DMS53 treated with DMSO at 0.1 percent for 48 hours (cell line): ENCODE measurements around the gene SHH.

Experiments
- DNase-seq: peaks from one replicate; lab custom pipeline; 2025; ENCODE audit not compliant: unreplicated experiment; lab: John Stamatoyannopoulos, UW

SHH gene

DNA sequence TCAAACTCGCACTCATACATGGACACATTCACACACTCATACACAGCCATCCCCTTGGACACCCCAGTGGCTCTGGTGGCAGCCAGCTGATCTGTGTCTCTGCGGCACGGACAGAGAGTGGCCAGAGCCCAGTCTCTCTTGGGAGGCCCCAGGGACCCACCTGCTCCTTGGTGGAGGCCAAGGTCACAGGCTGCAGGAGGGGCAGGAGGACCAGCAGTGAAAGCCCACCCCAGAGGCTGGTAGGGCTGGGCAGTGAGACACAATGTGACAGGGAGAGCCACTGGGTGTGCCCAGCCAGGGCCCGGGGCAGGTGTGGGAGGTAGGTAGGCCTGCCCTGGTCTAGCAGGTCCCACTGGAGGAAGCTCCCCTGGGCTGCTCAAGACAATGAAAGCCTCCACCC lies 18.5 kb downstream of the SHH start:
- DNase-seq = no peak

DNA sequence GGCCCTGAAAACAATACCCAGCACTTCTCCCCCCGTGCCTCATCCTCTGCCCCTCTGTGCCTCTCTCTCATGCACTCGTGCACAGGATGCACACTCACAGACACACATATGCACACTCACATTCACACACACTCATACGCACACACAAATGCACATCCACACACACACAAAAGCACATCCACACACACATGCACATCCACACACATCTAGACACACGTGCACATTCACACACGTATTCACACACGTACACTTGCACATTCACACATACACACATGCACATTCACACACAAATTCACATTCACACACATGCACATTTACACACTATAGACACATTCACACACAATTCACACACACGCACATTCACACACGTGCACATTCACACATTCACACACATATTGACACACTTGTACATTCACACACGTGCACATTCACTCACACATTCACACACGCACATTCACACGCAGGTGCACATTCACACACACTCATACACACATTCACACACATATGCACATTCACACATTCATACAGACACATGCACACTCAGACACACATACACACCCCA lies 19.2 kb downstream of the SHH start:
- no peak for DNase-seq

DNA sequence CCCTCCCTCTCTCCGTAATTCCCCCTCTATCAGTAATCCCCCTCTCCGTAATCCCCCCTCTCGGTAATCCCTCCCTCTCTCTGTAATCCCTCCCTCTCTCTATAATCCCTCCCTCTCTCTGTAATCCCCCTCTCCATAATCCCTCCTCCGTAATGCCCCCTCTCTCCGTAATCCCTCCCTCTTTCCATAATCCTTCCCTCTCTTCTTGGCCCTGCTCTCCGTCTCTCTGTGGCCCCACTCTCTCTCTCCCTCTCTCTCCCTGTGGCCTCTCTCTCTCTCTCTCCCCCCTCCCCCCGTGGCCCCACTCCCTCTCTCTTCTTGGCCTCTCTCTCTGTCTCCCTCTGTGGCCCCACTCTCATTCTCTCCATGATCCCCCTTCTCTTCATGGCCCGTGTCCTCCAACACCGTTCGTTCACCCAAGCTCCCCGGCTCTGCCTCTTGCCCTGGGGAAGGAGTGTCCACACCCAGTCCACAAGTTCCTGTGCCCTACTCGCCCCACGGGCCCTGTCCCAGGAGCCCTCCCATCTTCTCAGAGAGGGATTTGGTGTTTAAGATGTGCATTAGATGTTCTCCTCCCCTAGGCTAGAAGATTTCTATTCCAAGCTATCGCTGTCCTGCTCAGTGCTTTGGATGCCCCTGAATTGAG lies 19.8 kb downstream of the SHH start:
- no peak for DNase-seq

DNA sequence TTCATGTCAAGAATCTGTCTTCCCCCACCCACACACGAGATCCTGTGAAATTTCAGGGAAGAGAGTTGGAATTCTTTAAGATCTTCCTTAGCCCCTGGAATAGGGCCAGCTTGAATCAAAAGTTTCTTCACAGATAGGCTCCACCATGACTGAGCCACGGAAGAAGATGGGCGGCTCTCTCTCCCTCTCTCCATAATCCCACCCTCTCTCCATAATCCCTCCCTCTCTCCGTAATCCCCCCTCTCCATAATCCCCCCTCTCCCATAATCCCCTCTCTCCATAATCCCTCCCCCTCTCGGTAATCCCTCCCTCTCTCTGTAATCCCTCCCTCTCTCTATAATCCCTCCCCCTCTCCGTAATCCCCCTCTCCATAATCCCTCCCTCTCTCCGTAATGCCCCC lies 20.4 kb downstream of the SHH start:
- DNase-seq = no peak

DNA sequence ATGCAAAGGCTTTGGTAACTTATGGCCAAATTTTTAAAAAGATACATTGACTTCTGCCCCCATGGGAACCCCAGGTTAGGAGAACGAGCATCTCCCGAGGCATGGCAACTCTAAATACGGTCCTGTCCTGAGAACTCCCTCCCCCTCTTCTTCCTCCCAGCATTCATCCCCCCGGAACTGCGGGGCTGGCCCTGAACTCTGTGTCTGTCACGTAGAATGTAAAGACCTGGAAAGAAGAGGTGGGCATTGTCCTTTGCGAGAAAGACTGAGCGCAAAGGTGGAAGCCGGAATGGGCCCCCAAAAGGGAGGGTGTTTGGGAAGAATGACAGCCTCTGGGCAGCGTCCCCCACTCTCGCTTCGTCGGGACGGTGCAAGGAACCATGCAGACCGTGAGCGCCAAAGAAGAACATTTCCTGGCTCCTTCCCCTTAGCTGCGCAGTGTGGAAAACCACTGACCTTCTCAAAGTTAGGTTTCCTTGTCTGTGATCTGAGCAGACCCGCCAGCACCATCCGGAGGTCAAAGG lies 21.0 kb downstream of the SHH start:
- no peak for DNase-seq

DNA sequence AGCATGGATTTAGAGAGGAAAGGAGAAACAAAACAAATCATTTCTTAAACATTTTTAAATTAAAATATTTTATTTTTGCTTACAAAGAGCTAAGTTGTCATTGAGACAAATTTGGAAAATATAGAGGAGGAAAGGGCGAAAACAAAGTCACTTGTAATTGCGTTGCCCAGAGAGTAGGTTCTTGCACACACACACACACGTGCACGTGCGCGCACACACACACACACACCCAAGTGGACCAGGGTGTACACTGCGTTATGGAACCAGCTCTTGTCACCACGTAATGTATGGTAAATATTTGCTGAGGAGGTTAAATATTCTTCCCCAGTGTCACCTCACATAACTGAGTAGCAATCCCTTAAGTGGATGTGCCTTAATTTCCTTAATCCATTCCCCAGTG lies 21.6 kb downstream of the SHH start:
- DNase-seq = no peak

DNA sequence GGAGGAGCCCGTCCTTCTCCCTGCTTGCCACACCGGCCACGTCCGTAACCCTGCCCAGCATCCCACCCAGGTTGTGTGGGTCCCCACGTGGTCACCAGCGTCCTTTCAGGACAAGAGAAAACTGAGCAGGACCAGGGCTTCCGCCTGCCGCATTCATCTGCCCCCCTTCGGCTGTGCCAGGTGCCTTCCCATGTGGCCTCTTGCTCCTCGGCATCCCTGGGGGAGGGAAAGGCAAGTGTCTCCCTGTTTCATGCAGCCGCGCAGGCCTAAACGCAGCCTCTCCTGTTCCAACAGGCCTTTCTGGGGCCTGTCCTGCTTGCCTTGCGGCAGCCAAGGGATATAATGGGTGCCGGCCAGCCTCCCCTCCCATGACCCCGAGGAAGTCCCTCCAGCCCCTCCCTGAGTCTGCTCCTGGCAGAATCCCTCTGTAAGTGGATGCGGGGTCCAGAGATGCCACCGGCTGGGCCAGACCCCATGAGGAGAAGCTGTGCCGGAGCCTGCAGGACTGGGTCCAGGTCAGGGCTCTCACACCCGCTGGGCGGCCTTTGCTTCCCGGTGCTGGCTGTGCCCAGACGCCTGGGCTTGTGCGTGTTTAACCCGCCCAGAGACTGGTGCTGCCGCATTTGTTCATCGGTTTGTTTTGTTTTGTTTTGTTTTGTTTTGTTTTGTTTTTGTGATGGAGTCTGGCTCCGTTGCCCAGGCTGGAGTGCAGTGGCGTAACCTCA lies 23.1 kb downstream of the SHH start:
- DNase-seq = no peak

DNA sequence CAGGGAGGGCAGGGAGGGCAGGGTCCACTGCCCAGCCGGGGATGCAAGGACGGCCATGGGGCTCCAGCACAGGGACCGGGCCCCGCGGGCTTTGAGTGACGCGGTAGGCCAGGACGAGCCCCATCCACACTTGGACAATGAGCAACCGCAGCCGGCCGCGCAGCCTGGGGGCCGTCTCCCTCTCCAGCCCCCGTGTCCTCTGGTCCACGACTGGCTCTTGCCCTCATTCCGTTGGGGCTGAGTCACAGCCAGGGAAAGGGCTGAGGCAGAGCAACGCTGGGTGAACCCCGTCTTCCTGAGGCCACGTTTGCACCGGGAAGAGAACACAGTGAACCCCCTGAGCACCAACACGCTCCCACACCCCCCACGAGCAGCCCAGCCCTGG lies 23.7 kb downstream of the SHH start:
- DNase-seq = no peak

DNA sequence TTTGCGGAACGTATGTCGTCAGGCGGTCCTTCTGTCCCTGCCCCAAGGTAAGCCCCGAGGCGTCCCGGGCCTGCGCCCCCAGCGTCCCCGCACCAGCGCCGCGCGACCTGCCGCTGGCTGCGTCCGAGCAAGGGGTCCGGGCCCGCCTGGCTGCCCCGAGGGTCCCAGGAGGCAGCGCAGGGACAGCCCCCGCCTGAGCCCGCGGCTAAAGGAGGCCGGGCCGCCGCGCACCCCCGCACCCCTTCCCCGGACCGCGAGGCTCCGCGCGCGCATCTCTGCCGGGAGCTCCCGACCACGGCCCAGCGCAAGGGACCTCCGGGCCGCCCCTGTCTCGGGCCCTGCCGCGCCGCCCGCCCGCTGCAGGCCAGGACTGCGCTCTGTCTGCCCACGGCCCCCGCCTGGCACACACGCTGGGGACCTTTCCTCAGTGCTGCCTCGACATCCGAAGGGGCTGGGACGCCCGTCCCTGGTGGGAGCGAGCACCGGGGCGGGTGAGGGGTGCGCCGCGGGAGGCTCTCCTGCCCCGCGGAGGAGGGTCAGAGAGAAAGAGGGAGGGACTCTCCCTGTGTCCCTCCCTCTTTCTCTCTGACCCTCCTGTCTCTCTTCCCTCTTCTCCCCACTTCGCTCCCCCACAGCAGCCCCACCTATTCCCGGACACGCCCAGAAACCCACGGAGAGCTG lies 25.0 kb downstream of the SHH start:
- DNase-seq = no peak

DNA sequence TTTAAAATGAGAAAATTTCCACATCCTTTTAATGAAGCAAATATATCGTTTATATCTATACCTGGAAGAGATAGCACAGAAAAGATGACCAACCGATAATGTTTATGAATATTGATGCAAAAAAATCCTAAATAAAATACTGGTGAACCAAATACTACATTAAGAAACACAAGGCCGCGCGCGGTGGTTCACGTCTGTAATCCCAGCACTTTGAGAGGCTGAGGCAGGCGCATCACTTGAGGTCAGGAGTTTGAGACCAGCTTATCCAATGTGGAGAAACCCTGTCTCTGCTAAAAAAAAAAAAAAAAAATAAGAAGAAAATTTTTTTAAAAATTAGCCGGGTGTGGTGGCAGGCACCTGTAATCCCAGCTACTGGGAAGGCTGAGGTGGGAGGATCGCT lies 25.8 kb downstream of the SHH start:
- no peak for DNase-seq

DNA sequence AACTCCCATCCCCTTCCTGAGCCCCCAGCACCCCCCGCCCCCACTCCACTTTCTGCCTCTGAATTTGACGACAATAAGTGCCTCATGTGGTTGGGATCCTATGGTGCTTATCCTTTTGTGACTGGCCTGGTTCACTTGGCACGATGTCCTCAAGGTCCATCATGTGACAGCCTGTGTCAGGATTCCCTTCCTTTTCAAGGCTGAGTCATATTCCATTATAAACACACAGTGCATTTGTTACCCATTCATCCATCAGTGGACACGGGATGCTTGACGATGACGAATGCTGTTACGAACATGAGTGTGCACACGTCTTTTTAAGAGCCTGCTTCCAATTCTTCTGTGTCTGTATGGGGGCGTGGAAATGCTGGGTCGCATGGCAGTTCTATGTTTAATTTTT lies 26.7 kb downstream of the SHH start:
- DNase-seq = no peak

DNA sequence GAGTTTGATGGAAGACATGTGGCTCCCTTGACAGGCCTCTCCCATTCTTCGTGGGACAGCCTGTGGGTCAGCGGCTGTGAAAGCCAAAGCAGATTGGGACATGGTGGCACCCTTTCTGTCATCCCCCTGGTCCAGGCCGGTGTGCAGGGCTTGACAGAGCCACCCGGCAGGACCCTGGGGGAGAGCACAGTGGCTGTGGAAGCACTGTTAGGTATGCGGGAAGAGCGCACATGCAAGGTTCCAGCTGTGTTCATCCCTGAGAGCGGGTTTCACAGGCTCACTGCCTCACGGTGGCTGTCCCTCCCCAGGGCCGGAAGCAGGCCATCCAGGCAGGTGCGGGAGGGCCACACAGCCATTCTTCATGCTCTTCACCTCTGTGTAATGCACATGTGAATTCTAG lies 29.8 kb downstream of the SHH start:
- DNase-seq = no peak

DNA sequence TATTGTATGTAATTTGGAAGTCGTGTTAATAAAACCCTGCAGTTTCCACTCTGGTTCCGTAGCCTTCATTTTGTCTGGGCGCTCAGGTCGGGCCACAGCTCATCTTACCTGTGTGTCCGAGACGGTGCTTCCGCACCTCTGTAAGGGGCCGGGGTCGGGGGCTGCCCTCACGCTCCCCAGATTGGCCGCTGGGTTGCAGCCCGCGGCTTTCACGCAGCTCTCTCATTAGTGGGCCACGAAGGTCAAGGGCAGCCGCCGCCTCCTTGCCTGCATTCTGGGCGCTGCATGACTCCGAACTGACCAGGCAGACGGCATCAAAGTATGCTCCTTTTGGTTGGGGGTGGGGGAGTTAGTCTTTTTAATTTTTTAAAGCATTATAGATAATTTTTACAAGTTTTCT lies 30.8 kb downstream of the SHH start:
- no peak for DNase-seq

DNA sequence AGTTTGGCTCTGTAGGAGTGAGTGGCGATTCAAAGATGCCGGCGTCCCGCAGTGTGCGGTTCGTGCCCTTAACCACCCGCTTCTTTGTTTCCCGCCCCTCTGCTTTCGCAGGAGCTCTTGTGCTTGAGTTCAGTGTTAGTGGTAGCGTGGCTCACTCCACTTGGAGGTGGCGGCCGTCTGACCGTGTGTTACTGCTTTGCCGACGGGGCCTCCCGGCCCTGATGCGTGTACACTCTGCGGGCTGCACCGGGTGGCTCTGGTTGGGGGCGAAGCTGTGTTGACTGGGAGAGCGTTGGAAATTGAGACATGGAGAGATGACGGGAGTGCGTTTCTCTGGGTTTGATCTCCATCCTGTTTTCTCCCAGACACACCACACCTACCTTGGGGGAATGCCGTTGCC lies 31.4 kb downstream of the SHH start:
- no peak for DNase-seq

DNA sequence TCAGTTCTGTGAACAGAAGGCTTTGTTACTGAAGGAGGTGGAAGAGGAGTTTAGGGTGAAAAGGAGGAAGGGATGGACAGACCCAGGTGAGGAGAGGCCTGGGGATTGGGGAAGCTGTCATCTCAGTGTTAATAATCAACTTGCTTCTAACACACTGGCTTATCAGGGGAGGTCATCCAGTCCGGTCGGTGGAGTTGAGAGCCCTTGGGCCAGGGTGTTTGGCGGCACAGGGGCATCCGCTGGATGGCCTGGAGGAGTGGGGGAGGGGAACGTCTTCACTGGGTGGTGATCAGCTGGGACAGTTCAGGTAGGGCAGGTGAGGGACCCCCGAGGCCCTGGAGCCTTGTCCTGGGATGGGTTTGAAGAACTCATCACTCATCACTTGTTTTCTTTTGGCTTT lies 33.9 kb downstream of the SHH start:
- DNase-seq = no peak

DNA sequence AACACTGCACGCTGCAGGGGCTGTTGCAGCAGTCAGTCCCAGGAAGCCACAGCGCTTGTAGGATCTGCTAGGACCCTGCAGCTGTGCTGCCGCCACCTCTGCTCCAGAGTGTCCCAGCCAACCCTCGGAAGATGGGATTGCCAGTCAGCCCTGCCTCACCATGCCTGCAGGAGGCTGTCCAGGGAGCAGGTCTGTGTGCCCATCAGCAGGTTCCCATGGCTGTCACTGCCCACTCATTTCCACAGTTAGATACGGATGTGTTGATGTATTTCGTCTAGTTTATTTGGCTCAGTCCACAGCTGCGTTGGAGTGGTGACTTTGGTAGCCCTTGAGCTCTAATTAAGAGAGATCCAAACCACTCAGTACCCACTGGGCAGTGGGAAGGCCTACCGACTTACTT lies 35.7 kb downstream of the SHH start:
- no peak for DNase-seq

DNA sequence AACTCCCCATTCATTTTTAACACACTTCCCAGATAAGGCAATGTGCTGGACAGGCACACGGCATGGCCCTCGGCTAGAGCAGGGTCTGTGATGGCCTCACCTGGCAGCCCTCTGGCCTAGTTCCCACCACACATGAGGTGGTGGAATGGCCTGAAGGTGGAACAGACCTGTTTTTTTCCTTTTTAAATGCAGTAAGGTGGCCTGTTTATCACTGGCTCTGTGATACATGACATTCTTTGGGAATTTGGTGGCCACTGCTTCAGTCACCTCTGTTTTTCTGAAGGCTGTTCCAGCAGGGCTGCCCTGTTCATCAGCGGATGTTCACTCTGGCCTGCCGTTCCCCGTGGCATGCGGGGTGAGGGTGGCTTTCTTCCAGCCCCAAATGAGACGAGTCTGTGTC lies 36.6 kb downstream of the SHH start:
- no peak for DNase-seq

DNA sequence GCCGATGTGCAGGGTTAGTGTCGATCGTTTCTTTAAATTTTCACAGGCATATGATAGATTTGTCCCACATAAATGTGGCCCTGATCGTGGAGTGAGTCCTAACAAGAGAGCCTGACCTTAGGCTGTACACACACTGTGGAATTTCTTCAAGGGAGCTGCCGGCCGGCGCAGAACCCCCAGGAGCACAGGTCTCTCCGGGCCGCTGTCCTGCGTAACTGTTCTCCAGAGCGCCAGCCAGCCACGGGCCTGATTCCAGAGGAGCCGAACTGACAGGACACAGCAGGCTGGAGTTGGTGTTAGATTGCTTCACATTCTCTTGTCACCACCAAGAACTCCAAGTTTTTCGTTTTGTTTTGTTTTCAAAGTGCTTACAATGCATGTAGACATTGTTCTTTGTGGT lies 37.3 kb downstream of the SHH start:
- no peak for DNase-seq

DNA sequence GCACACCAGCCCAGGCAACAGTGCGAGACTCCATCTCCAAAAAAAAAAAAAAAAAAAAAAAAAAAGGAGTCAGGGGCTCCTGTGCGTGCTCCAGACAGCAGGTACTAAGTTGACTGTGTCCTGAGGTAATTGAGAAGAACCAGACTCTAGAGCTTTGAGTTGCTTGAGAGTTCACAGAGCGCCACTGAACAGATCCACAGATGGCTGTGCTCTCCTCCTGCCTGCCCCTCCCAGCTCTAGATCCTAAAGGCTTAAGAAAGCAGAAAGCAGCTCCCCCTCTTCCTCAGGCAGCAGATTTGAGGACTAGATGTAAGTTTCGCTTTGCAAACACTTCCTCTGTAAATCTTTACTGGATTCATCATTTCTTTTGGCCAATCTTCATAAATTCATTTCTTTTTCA lies 38.7 kb downstream of the SHH start:
- no peak for DNase-seq

DNA sequence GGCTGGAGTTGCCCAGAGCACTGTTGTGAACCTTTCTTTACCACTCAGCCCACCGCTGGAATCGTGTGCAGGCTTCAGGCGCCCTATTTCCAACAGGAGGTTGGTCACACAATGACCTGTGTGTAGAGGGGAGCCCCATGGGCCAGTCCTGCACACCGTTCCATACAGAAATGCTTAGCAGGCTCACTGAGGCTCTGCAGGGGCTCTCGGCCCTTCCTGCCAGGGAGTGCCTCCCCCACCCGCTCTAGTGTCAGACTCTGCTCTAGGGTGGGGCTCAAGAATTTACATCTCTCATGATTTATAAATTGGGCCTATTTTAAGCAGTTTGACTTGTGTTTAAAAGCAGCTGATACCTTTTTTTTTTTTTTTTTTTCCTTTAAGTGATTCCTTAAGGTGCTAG lies 42.0 kb downstream of the SHH start:
- DNase-seq = no peak

DNA sequence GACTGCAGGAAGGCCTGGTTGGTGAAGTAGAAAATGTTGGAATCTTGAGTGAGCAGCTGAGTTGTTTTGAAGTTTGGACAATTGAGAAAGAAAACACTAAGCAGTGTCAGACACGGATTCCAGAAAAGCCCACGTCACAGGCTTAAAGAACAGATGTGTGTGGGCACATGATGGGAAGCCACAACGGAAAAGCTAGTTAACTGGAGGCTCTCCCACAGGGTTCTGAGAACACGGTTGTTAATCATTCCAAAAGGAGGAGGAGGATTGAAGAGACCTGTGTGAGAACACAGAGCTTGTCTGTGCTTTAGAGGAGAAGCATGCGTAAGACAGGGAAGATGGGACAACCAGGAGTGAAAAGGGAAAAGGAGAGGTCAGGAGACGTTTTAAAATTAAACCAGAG lies 42.6 kb downstream of the SHH start:
- no peak for DNase-seq
